ENCODE measurements around the gene PRLH. TPM values are rescaled to one million over a fixed set of nuclear protein-coding genes. Genes with fewer than 3 reads are reported as not detected.

PRLH gene
- total RNA-seq, 1 donor from 2014 or later, result not detected

- Mint-ChIP-seq H3K9me3 (ENCODE audit: unreplicated experiment) (no peaks in the 10 kb centered on the region), H3K4me3 (ENCODE audit: unreplicated experiment) (no peak overlapping the region), H3K4me1 (ENCODE audit: unreplicated experiment) (peaks cover 30% of the 10 kb centered on the region), H3K27me3 (ENCODE audit: unreplicated experiment) (no peaks in the 10 kb centered on the region), H3K27ac (ENCODE audit: unreplicated experiment) (no peak overlapping the region), H3K36me3 (ENCODE audit: low read depth, unreplicated experiment) (no peaks in the 10 kb centered on the region)
- DNase-seq (ENCODE audit: low spot score), result no peak
- TF ChIP-seq CTCF (IDR thresholded peaks at IDR 0.05; ENCODE audit: unreplicated experiment), result no peak
These were observed 35.6 kb upstream of the PRLH start for GRCh38 chr2:237530472-237531433.

GRCh38 chr2:237532160-237532559, 34.2 kb upstream of the PRLH start:
- Mint-ChIP-seq H3K27ac (ENCODE audit: unreplicated experiment) (no peak overlapping the region), H3K36me3 (ENCODE audit: low read depth, unreplicated experiment) (no peaks in the 10 kb centered on the region), H3K4me1 (ENCODE audit: unreplicated experiment) (peaks cover 30% of the 10 kb centered on the region)

GRCh38 chr2:237533668-237534161, 32.7 kb upstream of the PRLH start:
- Mint-ChIP-seq H3K36me3 (ENCODE audit: low read depth, unreplicated experiment) (no peaks in the 10 kb centered on the region), H3K4me1 (ENCODE audit: unreplicated experiment) (peaks cover 30% of the 10 kb centered on the region), H3K9me3 (ENCODE audit: unreplicated experiment) (no peaks in the 10 kb centered on the region), H3K27me3 (ENCODE audit: unreplicated experiment) (peaks cover 3% of the 10 kb centered on the region), H3K4me3 (ENCODE audit: unreplicated experiment) (no peak overlapping the region), H3K27ac (ENCODE audit: unreplicated experiment) (no peak overlapping the region)
- no peak for DNase-seq (ENCODE audit: low spot score)
- no peak for TF ChIP-seq CTCF (IDR thresholded peaks at IDR 0.05; ENCODE audit: unreplicated experiment)

More at GRCh38 chr2:237532160-237532559, 34.2 kb upstream of the PRLH start:
- Mint-ChIP-seq H3K27me3 (ENCODE audit: unreplicated experiment) (peaks cover 2% of the 10 kb centered on the region), H3K4me3 (ENCODE audit: unreplicated experiment) (no peak overlapping the region), H3K9me3 (ENCODE audit: unreplicated experiment) (no peaks in the 10 kb centered on the region)
- no peak for DNase-seq (ENCODE audit: low spot score)
- TF ChIP-seq CTCF (IDR thresholded peaks at IDR 0.05; ENCODE audit: unreplicated experiment), result no peak

- Mint-ChIP-seq H3K9me3 (ENCODE audit: unreplicated experiment) (no peaks in the 10 kb centered on the region), H3K4me3 (ENCODE audit: unreplicated experiment) (no peak overlapping the region), H3K27me3 (ENCODE audit: unreplicated experiment) (peaks cover 3% of the 10 kb centered on the region), H3K4me1 (ENCODE audit: unreplicated experiment) (peaks cover 30% of the 10 kb centered on the region), H3K27ac (ENCODE audit: unreplicated experiment) (no peak overlapping the region), H3K36me3 (ENCODE audit: low read depth, unreplicated experiment) (no peaks in the 10 kb centered on the region)
- no peak for TF ChIP-seq CTCF (IDR thresholded peaks at IDR 0.05; ENCODE audit: unreplicated experiment)
- no peak for DNase-seq (ENCODE audit: low spot score)
These were observed 32.0 kb upstream of the PRLH start for GRCh38 chr2:237534380-237534779.
